Activated CD4-positive, alpha-beta T cell treated with anti-CD3 and anti-CD28 coated beads for 4 hours (primary cell): ENCODE results near the gene PLEKHG1.

ENCODE experiments used
- DNase-seq, 2 donors: peaks; one replicate each; pipeline ENCODE4 v3.0.0-alpha.2; 2020

The PLEKHG1 gene

DNA sequence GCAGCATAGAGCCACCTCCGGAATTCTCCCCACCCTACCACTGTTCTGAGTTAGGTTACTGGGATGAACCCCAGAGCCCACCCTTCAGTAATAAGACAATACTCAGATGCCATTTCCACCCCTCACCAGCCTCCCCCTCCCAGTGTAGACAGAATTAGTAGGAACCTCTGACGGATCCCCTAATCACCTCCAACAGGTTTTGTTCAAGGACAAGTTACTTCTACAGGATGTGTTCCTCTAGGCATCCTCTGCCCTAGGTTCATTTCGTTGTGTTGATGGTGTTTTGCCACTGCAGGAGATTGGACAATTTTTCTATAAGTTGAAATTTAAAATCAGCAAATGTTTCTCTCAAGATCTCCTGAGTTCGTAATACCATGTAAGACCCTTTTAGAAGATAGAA lies 22.8 kb downstream of the PLEKHG1 start:
- DNase-seq, result no peak

DNA sequence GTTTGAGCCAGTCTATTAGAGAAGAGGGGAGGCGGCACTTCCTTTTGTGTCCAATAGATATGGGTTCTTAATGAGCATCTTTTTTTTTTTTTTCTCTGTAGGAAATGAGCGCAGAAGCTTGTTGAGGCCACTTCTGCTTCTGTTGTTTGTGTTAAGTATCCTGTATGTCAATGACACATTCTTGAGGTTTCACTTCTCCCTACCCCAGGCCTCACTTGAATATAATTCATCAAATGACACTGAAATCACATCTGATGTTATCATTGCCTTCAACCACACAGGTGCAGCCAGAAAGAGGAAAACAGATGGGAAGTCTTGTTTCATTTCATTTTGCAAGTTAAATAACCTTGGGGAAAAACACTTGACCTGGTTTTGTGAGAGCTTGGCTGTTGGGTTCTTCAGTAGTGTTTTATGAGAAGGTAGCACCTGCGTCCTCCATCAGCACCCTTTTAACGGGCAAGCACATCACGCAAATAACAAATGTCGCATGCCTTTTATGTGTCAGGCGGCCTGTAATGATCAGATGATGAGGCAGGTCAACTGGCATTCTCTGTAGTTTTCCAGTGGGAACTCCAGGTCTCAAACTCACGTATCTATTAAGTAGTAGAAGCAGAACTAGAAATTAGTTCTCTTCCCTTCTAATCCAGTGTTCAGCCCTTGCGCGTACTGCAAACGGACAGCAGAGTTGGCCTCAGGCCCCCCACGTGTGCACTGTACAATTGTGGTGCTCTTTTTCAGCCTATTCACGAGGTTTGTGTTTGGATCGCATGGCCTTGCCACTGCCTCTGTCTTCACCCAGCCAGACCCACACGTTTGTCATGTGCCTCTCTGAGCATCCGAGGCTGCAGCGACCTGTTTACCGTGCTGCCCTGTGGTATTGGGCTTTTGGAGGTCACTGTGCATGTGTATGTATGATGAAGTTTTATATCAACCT lies 23.5 kb downstream of the PLEKHG1 start:
- DNase-seq, result no peak

GRCh38 chr6:150624191-150624590 lies 24.5 kb downstream of the PLEKHG1 start:
- no peak for DNase-seq

DNA sequence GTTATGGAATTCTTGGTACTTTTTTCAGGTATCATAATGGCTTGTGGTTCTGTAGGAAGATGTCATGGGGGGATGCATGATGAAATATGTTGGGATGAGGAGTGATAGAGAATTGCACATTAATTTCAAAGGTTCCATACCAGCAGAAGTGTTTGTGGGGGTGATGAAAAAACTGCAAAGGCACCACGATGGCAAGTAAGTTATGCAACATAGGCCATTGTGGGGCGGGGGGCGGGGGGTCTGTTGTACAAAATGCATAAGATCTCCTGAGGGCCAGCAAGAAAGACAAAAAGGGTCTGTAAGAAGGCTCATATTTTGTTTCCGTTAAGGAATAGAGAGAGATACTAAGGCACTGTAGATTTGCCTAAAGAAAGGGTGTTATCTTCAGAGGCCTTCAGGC lies 26.2 kb downstream of the PLEKHG1 start:
- DNase-seq, result no peak

DNA sequence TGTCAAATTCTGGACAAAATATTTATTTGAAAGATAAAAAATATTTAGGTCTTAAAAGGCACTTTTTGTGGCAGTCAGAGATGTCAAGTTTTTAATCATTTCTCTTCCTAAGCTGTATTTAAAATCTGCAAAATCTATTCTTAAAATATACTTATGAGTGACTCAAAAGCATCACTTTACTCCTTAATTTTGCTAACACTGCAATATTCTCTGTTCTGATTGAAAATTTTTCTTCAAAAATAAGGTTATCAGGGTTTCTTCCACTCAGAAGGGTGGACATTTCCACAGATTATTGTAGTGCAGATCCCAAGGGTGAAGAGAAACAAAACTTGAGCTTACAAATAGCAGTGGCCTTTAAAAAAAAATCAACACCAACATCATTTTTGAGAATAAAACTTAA lies 27.5 kb downstream of the PLEKHG1 start:
- DNase-seq, result no peak

GRCh38 chr6:150627585-150628025 lies 27.9 kb downstream of the PLEKHG1 start:
- DNase-seq, result no peak

DNA sequence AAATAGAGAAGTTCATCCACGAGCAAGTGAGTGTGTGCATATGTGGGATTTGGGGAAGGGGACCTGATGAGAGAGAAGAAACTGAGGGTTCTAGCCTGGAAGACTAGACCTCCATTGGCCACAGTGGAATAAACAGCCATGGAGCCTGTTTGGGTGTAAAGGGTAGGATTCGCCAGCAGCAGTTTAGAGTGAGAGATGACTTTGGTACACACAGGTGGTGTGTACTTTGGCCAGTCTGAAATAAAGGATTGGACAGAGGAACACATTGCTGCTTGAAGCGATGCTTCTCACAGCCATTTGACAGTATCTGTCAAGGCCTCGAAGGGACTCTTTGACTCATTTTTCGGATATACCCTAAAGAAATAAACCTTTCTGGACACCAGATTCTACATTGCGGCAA lies 29.2 kb downstream of the PLEKHG1 start:
- no peak for DNase-seq

GRCh38 chr6:150631283-150631983 lies 31.7 kb downstream of the PLEKHG1 start:
- peak; percentile 11 to 13 for DNase-seq

DNA sequence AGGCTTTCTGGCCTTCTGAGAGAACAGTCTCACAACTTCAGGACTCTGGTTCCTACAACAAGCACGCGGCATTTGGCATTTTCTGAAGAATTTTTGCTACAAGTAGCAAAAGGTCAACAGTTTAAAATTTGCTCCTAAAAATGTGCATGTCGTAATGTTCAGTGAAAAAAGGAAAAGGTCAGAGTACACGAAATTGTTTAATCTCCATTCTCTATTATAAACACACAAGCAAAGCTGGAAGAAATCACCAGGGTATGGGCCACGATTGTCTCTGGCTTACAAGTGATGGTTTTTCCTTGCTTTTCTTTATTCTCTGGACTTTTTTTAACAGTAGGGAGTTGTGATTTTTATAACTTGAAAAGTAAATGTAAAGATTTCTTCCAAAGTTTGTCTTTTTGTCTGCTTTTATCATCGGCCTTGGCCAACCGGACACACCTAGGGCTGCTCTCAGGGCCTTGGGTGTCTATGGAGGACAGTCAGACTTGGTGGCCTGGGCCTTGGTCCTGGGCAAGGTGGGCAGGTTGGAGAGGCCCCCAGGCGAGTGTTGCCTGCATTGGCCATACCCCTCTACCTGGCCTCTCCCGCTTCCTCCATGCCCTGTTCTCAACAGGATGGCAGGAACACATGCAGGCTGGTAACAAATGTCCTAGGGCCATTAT lies 32.4 kb downstream of the PLEKHG1 start:
- no peak for DNase-seq

DNA sequence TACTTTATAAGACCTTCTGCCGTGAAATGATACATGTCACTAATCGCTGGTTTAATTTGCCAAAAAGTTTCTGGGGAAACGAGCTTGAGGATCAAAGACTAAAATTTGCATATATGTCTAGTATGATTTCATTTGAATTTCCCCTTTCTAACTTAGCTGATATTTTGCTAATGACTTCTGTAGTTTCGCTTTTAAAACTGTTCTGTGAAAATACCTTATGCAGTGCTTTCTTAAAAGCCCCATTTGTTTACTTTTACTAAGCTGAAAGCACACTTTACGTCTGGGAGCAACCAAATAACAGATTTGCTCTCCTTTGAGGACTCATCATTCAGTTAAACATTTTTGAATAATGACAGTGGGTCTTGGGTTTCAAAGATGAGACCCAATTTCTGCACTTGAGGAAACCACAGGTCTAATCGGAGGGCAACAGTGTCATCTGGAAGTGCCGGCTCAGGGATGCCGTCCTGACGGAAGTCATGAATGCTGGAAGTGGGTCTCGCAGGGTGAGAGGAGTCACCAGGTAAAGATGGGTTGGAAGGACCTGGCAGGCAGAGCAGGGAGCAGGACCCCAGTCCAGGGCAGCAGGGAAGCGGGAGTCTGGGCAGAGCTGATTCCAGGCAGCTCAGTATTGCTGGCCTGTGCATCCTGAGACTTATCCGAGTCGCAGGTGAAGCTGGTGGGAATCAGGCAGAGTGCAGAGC lies 33.2 kb downstream of the PLEKHG1 start:
- DNase-seq, result no peak

GRCh38 chr6:150633486-150633834 lies 33.8 kb downstream of the PLEKHG1 start:
- no peak for DNase-seq

GRCh38 chr6:150634176-150634963 lies 34.7 kb downstream of the PLEKHG1 start:
- DNase-seq, result no peak

DNA sequence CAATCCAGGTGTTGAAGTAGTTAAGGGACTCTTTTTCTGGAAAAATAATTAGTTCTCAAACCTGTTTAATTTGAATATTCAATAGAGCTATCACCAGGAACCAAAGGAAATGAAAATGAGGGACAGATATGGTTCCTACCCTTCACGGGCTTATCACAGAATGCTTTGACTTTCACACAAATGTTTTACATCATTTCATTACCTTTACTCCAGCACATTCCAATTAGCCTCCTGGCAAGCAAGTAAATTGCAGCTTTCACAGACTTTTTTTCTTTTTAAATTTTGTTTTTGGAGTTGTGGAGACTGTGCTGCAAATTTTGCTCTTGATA lies 35.2 kb downstream of the PLEKHG1 start:
- DNase-seq, result no peak

DNA sequence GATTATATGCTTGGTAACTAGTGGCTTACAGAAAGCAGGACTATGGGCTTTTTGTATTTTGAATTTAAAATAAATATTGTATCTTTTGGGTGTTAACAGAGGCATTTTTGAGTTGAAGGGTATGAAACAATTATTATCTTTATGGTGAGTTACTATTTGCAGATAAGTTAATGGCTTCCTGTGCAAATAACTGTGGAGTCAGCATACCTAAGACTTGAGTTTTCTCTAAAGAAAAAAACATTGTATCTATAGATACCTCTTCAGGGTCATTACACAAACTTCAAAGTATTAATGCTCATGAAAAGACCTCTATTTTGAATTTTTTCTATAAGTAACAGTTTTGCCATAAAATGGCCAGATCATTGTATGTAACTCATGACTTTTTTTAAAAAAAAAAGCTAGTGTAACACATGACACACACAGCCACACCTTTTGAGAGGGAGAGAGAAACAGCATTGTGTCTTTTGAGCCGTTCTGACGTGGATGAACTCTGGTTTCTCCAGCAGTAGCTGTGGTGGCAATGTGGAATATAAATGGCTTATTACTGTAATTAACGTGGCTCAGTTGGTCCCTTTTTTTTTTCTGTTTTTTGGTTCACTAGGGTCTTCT lies 36.3 kb downstream of the PLEKHG1 start:
- DNase-seq, result no peak

DNA sequence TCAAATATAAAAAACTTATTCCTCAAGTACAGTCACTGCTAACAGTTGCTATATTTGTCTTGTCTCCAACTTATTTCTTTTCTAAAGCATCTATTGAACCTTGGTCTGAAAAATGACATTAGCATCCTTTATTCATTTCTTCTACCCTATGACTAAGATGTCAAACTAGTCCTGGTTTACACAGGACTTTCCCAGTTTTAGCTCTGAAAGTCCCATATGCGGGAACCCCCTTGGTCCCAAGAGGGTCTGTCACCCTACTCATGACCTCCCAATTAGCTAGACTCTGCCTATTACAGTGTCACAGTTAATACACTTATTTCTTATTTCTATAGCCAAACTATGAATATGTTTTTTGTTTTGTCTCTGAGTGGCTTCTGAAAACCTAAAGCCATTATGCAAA lies 37.1 kb downstream of the PLEKHG1 start:
- no peak for DNase-seq

GRCh38 chr6:150637266-150637665 lies 37.6 kb downstream of the PLEKHG1 start:
- no peak for DNase-seq

GRCh38 chr6:150638267-150638666 lies 38.6 kb downstream of the PLEKHG1 start:
- DNase-seq, result no peak

DNA sequence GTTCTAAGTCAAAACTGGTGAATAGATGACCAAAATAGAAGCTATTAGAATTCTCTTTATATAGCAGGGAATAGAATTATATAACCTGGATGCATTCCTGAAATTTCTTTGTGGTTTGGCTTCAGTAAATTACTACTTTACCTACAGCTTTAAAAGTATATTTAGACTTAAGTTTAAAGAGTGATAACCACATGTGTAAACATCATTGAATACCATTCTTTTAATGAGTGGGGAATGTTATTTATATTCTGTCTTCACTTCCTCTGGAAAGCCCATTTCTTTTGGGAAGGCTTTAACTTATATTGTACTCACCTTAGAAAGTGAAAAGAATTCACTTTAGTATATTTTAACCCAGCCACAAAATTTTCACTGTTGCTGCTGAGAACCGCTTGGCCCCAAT lies 39.1 kb downstream of the PLEKHG1 start:
- no peak for DNase-seq

DNA sequence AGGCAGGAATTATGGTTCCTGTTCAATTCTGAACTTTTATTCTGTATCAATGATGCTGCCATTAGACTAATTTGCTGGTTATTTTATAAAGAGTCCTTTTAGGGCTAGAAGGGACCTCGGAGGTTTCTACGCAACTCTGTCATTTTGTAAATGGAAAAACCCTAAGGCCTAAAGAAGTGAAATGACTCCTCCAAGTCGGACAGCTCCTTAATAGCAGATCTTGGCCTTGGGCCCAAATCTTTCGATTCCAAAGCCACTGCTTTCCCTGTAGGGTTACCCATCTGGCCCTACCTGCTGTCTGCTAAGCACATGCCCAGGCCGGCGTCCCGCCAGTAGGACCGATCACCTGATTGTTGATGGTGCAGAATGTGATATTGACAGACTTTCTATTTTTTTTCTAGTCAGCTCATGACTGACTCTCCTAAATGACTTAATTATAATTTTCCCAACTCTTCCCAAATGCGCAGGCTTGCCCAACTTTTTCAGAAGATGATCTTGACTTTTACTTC lies 40.2 kb downstream of the PLEKHG1 start:
- DNase-seq, result no peak

- no peak for DNase-seq
These were observed 41.0 kb downstream of the PLEKHG1 start for GRCh38 chr6:150640556-150641209.
